ENCODE measurements around the gene NHEJ1. TPM values are rescaled to one million over a fixed set of nuclear protein-coding genes. Genes with fewer than 3 reads are reported as not detected.
A peak's percentile ranks its signal among the peaks of the same experiment; 100 is the strongest.

The NHEJ1 gene
- total and polyA plus RNA-seq, 2 of the 13 experiments (the other 11 are each of a cell fraction or from before 2014, with no cell fraction given) = 30.0 to 30.7 TPM

- peak; percentile 77; the same call in 1 of the 2 replicates for TF ChIP-seq HOMEZ (CRISPR knock-in tag; IDR thresholded peaks at IDR 0.05; ENCODE audit: low read depth)
- peak; percentile 77; the same call in 1 of the 2 replicates for TF ChIP-seq FOXK1 (CRISPR knock-in tag; IDR thresholded peaks at IDR 0.05; ENCODE audit: borderline replicate concordance, low read depth)
- no peak for TF ChIP-seq ZBTB40 (IDR thresholded peaks at IDR 0.05)
- TF ChIP-seq ZBTB40 (CRISPR knock-in tag; IDR thresholded peaks at IDR 0.05) = peak; percentile 93
- peak; percentile 47; the same call in 1 of the 2 replicates for TF ChIP-seq ZFX (CRISPR knock-in tag; IDR thresholded peaks at IDR 0.05; ENCODE audit: low read depth)
- TF ChIP-seq, protein P1, sequence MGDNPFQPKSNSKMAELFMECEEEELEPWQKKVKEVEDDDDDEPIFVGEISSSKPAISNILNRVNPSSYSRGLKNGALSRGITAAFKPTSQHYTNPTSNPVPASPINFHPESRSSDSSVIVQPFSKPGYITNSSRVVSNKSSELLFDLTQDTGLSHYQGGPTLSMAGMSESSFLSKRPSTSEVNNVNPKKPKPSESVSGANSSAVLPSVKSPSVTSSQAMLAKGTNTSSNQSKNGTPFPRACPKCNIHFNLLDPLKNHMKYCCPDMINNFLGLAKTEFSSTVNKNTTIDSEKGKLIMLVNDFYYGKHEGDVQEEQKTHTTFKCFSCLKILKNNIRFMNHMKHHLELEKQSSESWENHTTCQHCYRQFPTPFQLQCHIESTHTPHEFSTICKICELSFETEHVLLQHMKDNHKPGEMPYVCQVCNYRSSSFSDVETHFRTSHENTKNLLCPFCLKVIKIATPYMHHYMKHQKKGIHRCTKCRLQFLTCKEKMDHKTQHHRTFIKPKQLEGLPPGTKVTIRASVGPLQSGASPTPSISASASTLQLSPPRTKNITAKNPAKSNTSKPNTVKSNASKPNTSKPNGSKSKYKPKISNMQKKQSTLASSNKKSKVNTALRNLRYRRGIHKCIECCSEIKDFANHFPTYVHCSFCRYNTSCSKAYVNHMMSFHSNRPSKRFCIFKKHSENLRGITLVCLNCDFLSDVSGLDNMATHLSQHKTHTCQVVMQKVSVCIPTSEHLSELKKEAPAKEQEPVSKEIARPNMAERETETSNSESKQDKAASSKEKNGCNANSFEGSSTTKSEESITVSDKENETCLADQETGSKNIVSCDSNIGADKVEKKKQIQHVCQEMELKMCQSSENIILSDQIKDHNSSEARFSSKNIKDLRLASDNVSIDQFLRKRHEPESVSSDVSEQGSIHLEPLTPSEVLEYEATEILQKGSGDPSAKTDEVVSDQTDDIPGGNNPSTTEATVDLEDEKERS (CRISPR knock-in tag; IDR thresholded peaks at IDR 0.05) = peak; percentile 79; the same call in 1 of the 2 replicates
- TF ChIP-seq ZNF558 (CRISPR knock-in tag; IDR thresholded peaks at IDR 0.05; ENCODE audit: borderline replicate concordance) = 0 out of 2 replicates have a peak, but pooled peaks have one; percentile 35
- TF ChIP-seq RFX5 (IDR thresholded peaks at IDR 0.05; ENCODE audit: low read depth, low read length) = no peak
- TF ChIP-seq, protein P2, sequence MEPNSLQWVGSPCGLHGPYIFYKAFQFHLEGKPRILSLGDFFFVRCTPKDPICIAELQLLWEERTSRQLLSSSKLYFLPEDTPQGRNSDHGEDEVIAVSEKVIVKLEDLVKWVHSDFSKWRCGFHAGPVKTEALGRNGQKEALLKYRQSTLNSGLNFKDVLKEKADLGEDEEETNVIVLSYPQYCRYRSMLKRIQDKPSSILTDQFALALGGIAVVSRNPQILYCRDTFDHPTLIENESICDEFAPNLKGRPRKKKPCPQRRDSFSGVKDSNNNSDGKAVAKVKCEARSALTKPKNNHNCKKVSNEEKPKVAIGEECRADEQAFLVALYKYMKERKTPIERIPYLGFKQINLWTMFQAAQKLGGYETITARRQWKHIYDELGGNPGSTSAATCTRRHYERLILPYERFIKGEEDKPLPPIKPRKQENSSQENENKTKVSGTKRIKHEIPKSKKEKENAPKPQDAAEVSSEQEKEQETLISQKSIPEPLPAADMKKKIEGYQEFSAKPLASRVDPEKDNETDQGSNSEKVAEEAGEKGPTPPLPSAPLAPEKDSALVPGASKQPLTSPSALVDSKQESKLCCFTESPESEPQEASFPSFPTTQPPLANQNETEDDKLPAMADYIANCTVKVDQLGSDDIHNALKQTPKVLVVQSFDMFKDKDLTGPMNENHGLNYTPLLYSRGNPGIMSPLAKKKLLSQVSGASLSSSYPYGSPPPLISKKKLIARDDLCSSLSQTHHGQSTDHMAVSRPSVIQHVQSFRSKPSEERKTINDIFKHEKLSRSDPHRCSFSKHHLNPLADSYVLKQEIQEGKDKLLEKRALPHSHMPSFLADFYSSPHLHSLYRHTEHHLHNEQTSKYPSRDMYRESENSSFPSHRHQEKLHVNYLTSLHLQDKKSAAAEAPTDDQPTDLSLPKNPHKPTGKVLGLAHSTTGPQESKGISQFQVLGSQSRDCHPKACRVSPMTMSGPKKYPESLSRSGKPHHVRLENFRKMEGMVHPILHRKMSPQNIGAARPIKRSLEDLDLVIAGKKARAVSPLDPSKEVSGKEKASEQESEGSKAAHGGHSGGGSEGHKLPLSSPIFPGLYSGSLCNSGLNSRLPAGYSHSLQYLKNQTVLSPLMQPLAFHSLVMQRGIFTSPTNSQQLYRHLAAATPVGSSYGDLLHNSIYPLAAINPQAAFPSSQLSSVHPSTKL (CRISPR knock-in tag; IDR thresholded peaks at IDR 0.05) = peak; percentile 90
- TF ChIP-seq RELA (CRISPR knock-in tag; IDR thresholded peaks at IDR 0.05) = 0 out of 2 replicates have a peak, but pooled peaks have one; percentile 25
Measured at GRCh38 chr2:219111375-219112061, 49.1 kb downstream of the NHEJ1 start (continued).

Data from HepG2 (cell line).